22Rv1 (cell line): ENCODE results near the gene PARP3.

Experiments used
- ZFX ChIP-seq: fragments of 450-650 bp; IDR thresholded peaks from 2 replicates; pipeline ENCODE4 v1.6.1; 2017; ENCODE audit warnings: antibody characterized with exemption, borderline replicate concordance
- TF ChIP-seq, protein P1 (sequence below): fragments of 450-650 bp; IDR thresholded peaks from 2 replicates; pipeline ENCODE4 v1.5.1; 2017; ENCODE audit warnings: mild to moderate bottlenecking

DNA sequence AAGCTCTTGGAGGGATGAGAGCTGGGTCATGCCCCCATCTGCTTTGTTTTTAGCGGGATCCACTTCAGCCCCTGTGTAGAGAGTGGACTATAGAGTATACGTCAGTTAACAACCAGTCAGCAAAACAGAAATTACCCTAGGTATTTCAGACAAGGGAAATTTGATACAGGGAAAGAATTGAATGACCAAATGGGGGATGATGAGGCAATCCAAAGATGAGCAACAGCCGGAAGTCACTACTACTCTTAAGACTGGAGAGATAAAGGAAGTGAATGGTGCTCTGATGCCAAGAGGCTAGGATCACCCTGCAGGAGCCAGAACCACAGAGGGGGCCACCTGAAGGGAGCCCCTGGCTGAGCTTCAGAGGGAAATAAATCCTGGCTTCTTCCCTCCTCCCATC is 11.3 kb downstream of the PARP3 start:
- TF ChIP-seq, protein P1, sequence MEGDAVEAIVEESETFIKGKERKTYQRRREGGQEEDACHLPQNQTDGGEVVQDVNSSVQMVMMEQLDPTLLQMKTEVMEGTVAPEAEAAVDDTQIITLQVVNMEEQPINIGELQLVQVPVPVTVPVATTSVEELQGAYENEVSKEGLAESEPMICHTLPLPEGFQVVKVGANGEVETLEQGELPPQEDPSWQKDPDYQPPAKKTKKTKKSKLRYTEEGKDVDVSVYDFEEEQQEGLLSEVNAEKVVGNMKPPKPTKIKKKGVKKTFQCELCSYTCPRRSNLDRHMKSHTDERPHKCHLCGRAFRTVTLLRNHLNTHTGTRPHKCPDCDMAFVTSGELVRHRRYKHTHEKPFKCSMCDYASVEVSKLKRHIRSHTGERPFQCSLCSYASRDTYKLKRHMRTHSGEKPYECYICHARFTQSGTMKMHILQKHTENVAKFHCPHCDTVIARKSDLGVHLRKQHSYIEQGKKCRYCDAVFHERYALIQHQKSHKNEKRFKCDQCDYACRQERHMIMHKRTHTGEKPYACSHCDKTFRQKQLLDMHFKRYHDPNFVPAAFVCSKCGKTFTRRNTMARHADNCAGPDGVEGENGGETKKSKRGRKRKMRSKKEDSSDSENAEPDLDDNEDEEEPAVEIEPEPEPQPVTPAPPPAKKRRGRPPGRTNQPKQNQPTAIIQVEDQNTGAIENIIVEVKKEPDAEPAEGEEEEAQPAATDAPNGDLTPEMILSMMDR, result no peak
- no peak for TF ChIP-seq ZFX
